ENCODE results near the gene SCRT2. TPM values are rescaled to one million over a fixed set of nuclear protein-coding genes. Genes with fewer than 3 reads are reported as not detected.

SCRT2 gene
- total and polyA plus RNA-seq, 2 of the 8 experiments (the other 6 are each of a cell fraction or from before 2014, with no cell fraction given) = 0.12 to 0.34 TPM

DNA sequence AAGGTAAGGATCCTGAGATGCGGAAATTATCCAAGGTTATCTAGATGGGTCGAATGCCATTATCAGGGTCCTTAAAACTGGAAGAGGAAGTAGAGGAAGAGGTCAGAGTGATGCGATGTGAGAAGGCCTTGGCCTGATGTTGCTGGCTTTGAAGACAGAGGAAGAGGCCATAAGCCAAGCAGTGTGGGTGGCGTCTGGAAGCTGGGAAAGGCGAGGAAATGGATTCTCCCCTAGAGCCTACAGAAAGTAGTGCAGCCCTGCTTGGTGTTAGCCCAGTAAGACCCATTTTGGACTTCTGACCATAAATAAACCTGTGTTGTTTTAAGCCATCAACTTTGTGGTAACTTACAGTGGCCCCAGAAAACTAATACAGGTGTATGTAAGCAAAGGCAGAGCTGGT is 24.6 kb downstream of the SCRT2 start (continued):
- TF ChIP-seq, protein P1, sequence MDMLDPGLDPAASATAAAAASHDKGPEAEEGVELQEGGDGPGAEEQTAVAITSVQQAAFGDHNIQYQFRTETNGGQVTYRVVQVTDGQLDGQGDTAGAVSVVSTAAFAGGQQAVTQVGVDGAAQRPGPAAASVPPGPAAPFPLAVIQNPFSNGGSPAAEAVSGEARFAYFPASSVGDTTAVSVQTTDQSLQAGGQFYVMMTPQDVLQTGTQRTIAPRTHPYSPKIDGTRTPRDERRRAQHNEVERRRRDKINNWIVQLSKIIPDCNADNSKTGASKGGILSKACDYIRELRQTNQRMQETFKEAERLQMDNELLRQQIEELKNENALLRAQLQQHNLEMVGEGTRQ (IDR thresholded peaks at IDR 0.05; ENCODE audit: low read length) = no peak
- TF ChIP-seq TAF1 (IDR thresholded peaks at IDR 0.05; ENCODE audit: low read depth, low read length) (no peak), KDM5A (IDR thresholded peaks at IDR 0.05; ENCODE audit: low read length) (no peak), TAF7 (optimal IDR thresholded peaks at IDR 0.05; ENCODE audit: borderline replicate concordance, low read depth, low read length) (no peak), HDAC6 (IDR thresholded peaks at IDR 0.05; ENCODE audit: low read depth, low read length) (no peak), EZH2 (IDR thresholded peaks at IDR 0.05; ENCODE audit: low read depth, low read length, severe bottlenecking) (no peak), EP300 (IDR thresholded peaks at IDR 0.05; ENCODE audit: borderline replicate concordance in 1 of 2, low read depth in 2 of 2, low read length in 2 of 2) (0 out of 3 replicates have a peak, but pooled peaks of 1 of the 2 experiments have one; percentile 33), ASH2L (IDR thresholded peaks at IDR 0.05; ENCODE audit: low read length) (no peak), SRF (IDR thresholded peaks at IDR 0.05; ENCODE audit: low read depth, low read length) (no peak), POU5F1 (IDR thresholded peaks at IDR 0.05; ENCODE audit: low read depth, low read length) (no peak), MAFK (IDR thresholded peaks at IDR 0.05; ENCODE audit: low read depth, low read length) (no peak), JUND (IDR thresholded peaks at IDR 0.05; ENCODE audit: low read length) (0 out of 2 replicates have a peak, but pooled peaks have one; percentile 37), CREB1 (IDR thresholded peaks at IDR 0.05) (no peak), GTF2F1 (IDR thresholded peaks at IDR 0.05; ENCODE audit: borderline replicate concordance, low read depth, low read length) (no peak), POLR2AphosphoS5 (IDR thresholded peaks at IDR 0.05; ENCODE audit: low read depth, low read length) (no peak), PHF8 (conservative IDR thresholded peaks at IDR 0.05; ENCODE audit: low read depth, low read length) (no peak), RAD21 (IDR thresholded peaks at IDR 0.05 in 1 of 2, conservative IDR thresholded peaks at IDR 0.05 in 1 of 2; ENCODE audit: low read depth in 2 of 2, low read length in 2 of 2) (peak in 1 of 2 experiments; percentile 29; a peak in 1 of 4 replicates), BACH1 (IDR thresholded peaks at IDR 0.05; ENCODE audit: low read length) (no peak), SP1 (IDR thresholded peaks at IDR 0.05; ENCODE audit: low read depth, low read length) (no peak), CBX5 (IDR thresholded peaks at IDR 0.05; ENCODE audit: low read depth, low read length) (no peak), SIX5 (IDR thresholded peaks at IDR 0.05; ENCODE audit: low read depth, low read length) (no peak), RFX5 (IDR thresholded peaks at IDR 0.05; ENCODE audit: borderline replicate concordance, low read depth, low read length) (no peak)
- TF ChIP-seq, protein P2, sequence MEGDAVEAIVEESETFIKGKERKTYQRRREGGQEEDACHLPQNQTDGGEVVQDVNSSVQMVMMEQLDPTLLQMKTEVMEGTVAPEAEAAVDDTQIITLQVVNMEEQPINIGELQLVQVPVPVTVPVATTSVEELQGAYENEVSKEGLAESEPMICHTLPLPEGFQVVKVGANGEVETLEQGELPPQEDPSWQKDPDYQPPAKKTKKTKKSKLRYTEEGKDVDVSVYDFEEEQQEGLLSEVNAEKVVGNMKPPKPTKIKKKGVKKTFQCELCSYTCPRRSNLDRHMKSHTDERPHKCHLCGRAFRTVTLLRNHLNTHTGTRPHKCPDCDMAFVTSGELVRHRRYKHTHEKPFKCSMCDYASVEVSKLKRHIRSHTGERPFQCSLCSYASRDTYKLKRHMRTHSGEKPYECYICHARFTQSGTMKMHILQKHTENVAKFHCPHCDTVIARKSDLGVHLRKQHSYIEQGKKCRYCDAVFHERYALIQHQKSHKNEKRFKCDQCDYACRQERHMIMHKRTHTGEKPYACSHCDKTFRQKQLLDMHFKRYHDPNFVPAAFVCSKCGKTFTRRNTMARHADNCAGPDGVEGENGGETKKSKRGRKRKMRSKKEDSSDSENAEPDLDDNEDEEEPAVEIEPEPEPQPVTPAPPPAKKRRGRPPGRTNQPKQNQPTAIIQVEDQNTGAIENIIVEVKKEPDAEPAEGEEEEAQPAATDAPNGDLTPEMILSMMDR (IDR thresholded peaks at IDR 0.05; ENCODE audit: control extremely low read depth in 1 of 3, insufficient read depth in 1 of 3, low read depth in 1 of 3, low read length in 3 of 3) = peak; percentile 1 to 38 (median 8); a peak in 2 of 4 replicates
